ENCODE data around the gene ADISSP. TPM values are rescaled to one million over a fixed set of nuclear protein-coding genes. Genes with fewer than 3 reads are reported as not detected.
A peak's percentile ranks its signal among the peaks of the same experiment; 100 is the strongest.

The ADISSP gene
- total and polyA plus RNA-seq, 2 of the 8 experiments (the other 6 are each of a cell fraction or from before 2014, with no cell fraction given) = 111 to 141 TPM

DNA sequence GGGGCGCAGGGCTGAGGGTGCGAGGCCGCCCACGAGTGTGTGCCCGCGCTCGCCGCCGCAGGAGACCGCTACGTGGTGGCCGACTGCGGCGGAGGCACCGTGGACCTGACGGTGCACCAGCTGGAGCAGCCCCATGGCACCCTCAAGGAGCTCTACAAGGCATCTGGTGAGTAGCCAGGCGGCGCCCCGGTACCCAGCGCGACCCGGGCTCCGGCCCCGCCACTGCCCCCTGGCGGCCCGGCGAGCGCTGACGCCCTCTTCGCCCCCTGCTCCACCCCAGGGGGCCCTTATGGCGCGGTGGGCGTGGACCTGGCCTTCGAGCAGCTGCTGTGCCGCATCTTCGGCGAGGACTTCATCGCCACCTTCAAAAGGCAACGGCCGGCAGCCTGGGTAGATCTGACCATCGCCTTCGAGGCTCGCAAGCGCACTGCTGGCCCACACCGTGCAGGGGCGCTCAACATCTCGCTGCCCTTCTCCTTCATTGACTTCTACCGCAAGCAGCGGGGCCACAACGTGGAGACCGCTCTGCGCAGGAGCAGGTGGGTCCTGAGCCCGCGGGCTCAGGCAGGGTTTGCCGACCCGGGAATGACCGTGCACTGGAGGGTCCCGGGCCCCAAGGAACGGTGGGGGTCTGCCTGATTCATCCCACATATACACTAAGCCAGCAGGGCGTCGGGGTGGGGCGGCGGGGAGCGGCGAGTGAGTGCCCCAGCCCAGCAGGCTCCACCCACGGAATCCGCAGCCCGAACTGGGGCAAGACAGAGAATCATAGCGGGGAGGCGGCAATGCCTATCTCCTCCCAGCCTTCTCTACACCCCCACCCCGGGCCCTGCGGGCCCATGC lies 17.6 kb downstream of the ADISSP start:
- peaks cover 0 to 23% (median 7%) of the 10 kb centered on the region in 4 experiments; a peak in 5 of 7 replicates for H3K4me1 ChIP-seq (replicated peaks in 1 of 4; ENCODE audit: control insufficient read depth in 3 of 4, insufficient read depth in 4 of 4, low read length in 3 of 4)
- H3K79me1 ChIP-seq (ENCODE audit: low read depth, low read length) = no peaks in the 10 kb centered on the region
- peak overlapping the region; percentile 51 to 89 for H3K4me2 ChIP-seq (ENCODE audit: insufficient read depth in 1 of 2, low read depth in 2 of 2, low read length in 2 of 2)
- CTCF ChIA-PET (ENCODE audit: partially characterized antibody) = interaction anchor here (0.5 to 18.6 kb wide), 35 partner anchors 13 to 366 kb away, joined by 3 to 308 read pairs (median 5); partner anchors contain the start of genes ADISSP, AP5S1, CENPB and HSPA12B
- 10% methylated on average over 49 of the region's 72 CpGs; no CpG with 5 or more reads in 1 of the 2 experiments for WGBS, 2 experiments (ENCODE audit: extremely low coverage in 1 of 2, insufficient coverage in 1 of 2, insufficient read length in 1 of 2, insufficient replicate concordance in 2 of 2, low coverage in 1 of 2, low lambda C conversion rate in 2 of 2, missing lambda C conversion rate in 1 of 2)
- H2BK12ac ChIP-seq (ENCODE audit: low read depth, low read length) = peak overlapping the region; percentile 68; the same call in 1 of the 2 replicates
- no peak overlapping the region for H4K5ac ChIP-seq (ENCODE audit: insufficient read length, low read depth, low read length)
- no peak overlapping the region for H2BK15ac ChIP-seq (ENCODE audit: low read length)
- no peak overlapping the region for H2BK20ac ChIP-seq (ENCODE audit: low read length)
- H3K27me3 ChIP-seq (replicated peaks in 1 of 4; ENCODE audit: control insufficient read depth in 3 of 4, extremely low read depth in 1 of 4, insufficient read depth in 3 of 4, low read length in 3 of 4) = peaks cover 4 to 26% (median 20%) of the 10 kb centered on the region in 4 experiments
- no peaks in the 10 kb centered on the region for H3K9me3 ChIP-seq (ENCODE audit: insufficient read depth in 2 of 2, low read depth in 1 of 2, low read length in 1 of 2)
- no peak overlapping the region for H3K14ac ChIP-seq (ENCODE audit: insufficient read length)
- H4K91ac ChIP-seq (replicated peaks; ENCODE audit: insufficient read length, low read length) = peak overlapping the region; percentile 91
- no peak overlapping the region; the same call in 1 of the 2 replicates for H2AFZ ChIP-seq (ENCODE audit: low read length)
- no peak overlapping the region for H3K56ac ChIP-seq (replicated peaks; ENCODE audit: insufficient read length, low read depth, low read length)
- POLR2A ChIA-PET (ENCODE audit: partially characterized antibody) = interaction anchor here (0.7 to 1.9 kb wide), 9 partner anchors 10 to 71 kb away, joined by 3 to 8 read pairs (median 4); partner anchors contain the start of genes AP5S1 and HSPA12B
- DNase-seq (ENCODE audit: low read depth in 1 of 2, low spot score in 2 of 2) = peak; percentile 46 to 94
- peak overlapping the region; percentile 19 to 61 (median 50) for H3K4me3 ChIP-seq (ENCODE audit: extremely low read depth in 1 of 4, insufficient read depth in 2 of 4, low read depth in 3 of 4, low read length in 4 of 4)
- H4K20me1 ChIP-seq (replicated peaks in 1 of 2; ENCODE audit: control insufficient read depth in 1 of 2, insufficient read depth in 2 of 2, low read length in 2 of 2) = peaks cover 2 to 17% of the 10 kb centered on the region in 2 experiments
- peaks cover 22% of the 10 kb centered on the region for H3K23me2 ChIP-seq (ENCODE audit: low read depth, low read length)
- H3K9ac ChIP-seq (replicated peaks in 1 of 4; ENCODE audit: extremely low read depth in 1 of 4, low read depth in 3 of 4, low read length in 3 of 4) = no peak overlapping the region; a peak in 1 of 7 replicates
- H3K4ac ChIP-seq (replicated peaks; ENCODE audit: insufficient read length, low read depth, low read length) = no peak overlapping the region
- no peak for FAIRE-seq
- H3K23ac ChIP-seq (ENCODE audit: insufficient read length) = no peak overlapping the region
- no peak overlapping the region for H2BK120ac ChIP-seq (replicated peaks; ENCODE audit: low read depth, low read length)
- H3K27ac ChIP-seq (ENCODE audit: low read depth, low read length) = no peak overlapping the region
- H4K8ac ChIP-seq (ENCODE audit: extremely low read depth, insufficient read depth, low read length) = peak overlapping the region; percentile 83
- H3K18ac ChIP-seq (ENCODE audit: extremely low read depth, low read length) = 0 out of 2 replicates have a peak overlapping the region, but pooled peaks have one; percentile 66
- H2BK5ac ChIP-seq (ENCODE audit: low read depth, low read length) = peak overlapping the region; percentile 71; the same call in 1 of the 2 replicates
- H3K36me3 ChIP-seq (ENCODE audit: control insufficient read depth in 2 of 4, insufficient read depth in 4 of 4, low read length in 3 of 4) = no peaks in the 10 kb centered on the region; a peak in 1 of 8 replicates
- H3K79me2 ChIP-seq (ENCODE audit: control insufficient read depth in 1 of 2, insufficient read depth in 2 of 2, low read length in 2 of 2) = no peaks in the 10 kb centered on the region
- H2AK5ac ChIP-seq (ENCODE audit: low read depth, low read length) = no peak overlapping the region
- TF ChIP-seq, protein P1, sequence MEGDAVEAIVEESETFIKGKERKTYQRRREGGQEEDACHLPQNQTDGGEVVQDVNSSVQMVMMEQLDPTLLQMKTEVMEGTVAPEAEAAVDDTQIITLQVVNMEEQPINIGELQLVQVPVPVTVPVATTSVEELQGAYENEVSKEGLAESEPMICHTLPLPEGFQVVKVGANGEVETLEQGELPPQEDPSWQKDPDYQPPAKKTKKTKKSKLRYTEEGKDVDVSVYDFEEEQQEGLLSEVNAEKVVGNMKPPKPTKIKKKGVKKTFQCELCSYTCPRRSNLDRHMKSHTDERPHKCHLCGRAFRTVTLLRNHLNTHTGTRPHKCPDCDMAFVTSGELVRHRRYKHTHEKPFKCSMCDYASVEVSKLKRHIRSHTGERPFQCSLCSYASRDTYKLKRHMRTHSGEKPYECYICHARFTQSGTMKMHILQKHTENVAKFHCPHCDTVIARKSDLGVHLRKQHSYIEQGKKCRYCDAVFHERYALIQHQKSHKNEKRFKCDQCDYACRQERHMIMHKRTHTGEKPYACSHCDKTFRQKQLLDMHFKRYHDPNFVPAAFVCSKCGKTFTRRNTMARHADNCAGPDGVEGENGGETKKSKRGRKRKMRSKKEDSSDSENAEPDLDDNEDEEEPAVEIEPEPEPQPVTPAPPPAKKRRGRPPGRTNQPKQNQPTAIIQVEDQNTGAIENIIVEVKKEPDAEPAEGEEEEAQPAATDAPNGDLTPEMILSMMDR (IDR thresholded peaks at IDR 0.05; ENCODE audit: control extremely low read depth in 1 of 3, insufficient read depth in 1 of 3, low read depth in 1 of 3, low read length in 3 of 3) = peak; percentile 79 to 99 (median 84)
- TF ChIP-seq KDM4A (IDR thresholded peaks at IDR 0.05; ENCODE audit: low read depth, low read length, severe bottlenecking) (peak; percentile 86), YY1 (IDR thresholded peaks at IDR 0.05; ENCODE audit: low read depth, low read length) (peak; percentile 69; the same call in 1 of the 2 replicates), HDAC2 (IDR thresholded peaks at IDR 0.05; ENCODE audit: borderline replicate concordance in 1 of 2, low read depth in 2 of 2, low read length in 2 of 2) (0 out of 4 replicates have a peak, but pooled peaks of 1 of the 2 experiments have one; percentile 57)
- TF ChIP-seq, protein P2, sequence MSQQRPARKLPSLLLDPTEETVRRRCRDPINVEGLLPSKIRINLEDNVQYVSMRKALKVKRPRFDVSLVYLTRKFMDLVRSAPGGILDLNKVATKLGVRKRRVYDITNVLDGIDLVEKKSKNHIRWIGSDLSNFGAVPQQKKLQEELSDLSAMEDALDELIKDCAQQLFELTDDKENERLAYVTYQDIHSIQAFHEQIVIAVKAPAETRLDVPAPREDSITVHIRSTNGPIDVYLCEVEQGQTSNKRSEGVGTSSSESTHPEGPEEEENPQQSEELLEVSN (IDR thresholded peaks at IDR 0.05) = peak; percentile 63; the same call in 1 of the 2 replicates
